Mucosa of rectum (tissue), 2 donors: ENCODE measurements around the gene NDUFS7.
A peak's percentile ranks its signal among the peaks of the same experiment; 100 is the strongest.

Experiments used
- H3K27ac ChIP-seq, 2 donors: one replicate each; pipeline ENCODE4 v1.7.0; 2013; ENCODE audit warnings: inconsistent platforms in 2 of 2, low read depth in 2 of 2, low read length in 2 of 2
- H3K27me3 ChIP-seq, 2 donors: one replicate each; pipeline ENCODE4 v1.7.0; 2013; ENCODE audit warnings: low read length in 2 of 2; ENCODE audit not compliant: control insufficient read depth in 2 of 2, insufficient read depth in 2 of 2
- H3K36me3 ChIP-seq, 2 donors: one replicate each; pipeline ENCODE4 v1.7.0; 2013; ENCODE audit warnings: low read length in 2 of 2; ENCODE audit not compliant: control insufficient read depth in 2 of 2, insufficient read depth in 2 of 2
- H3K4me1 ChIP-seq, 2 donors: one replicate each; pipeline ENCODE4 v1.7.0; 2013; ENCODE audit warnings: low read length in 2 of 2, mild to moderate bottlenecking in 1 of 2; ENCODE audit not compliant: control insufficient read depth in 2 of 2, insufficient read depth in 2 of 2
- H3K4me3 ChIP-seq, 2 donors: one replicate each; pipeline ENCODE4 v1.7.0; 2013; ENCODE audit warnings: low read length in 2 of 2
- H3K9ac ChIP-seq, 2 donors: one replicate each; pipeline ENCODE4 v1.7.0; 2013; ENCODE audit warnings: low read length in 2 of 2, low read depth in 1 of 2, mild to moderate bottlenecking in 1 of 2
- H3K9me3 ChIP-seq, 2 donors: one replicate each; pipeline ENCODE4 v1.7.0; 2013; ENCODE audit warnings: low read length in 2 of 2; ENCODE audit not compliant: control insufficient read depth in 2 of 2
- donor health status: healthy.
- donor health status: Normal muscosa, but diverticular disease.

Gene NDUFS7

GRCh38 chr19:1355568-1356507 is 27.9 kb upstream of the NDUFS7 start:
- H3K4me1 ChIP-seq: peaks cover 10 to 22% of the 10 kb centered on the region in 2 donors
- H3K36me3 ChIP-seq: peaks cover 20 to 23% of the 10 kb centered on the region in 2 donors
- peak overlapping the region; percentile 76 to 92 for H3K4me3 ChIP-seq
- no peaks in the 10 kb centered on the region for H3K9me3 ChIP-seq
- H3K9ac ChIP-seq: peak overlapping the region; percentile 47 to 73
- no peaks in the 10 kb centered on the region for H3K27me3 ChIP-seq
- peak overlapping the region; percentile 46 to 61 for H3K27ac ChIP-seq

- peak overlapping the region; percentile 76 to 92 for H3K4me3 ChIP-seq
Measured at GRCh38 chr19:1356508-1356865, 27.2 kb upstream of the NDUFS7 start.

GRCh38 chr19:1357531-1358109 is 26.1 kb upstream of the NDUFS7 start:
- H3K27me3 ChIP-seq: no peaks in the 10 kb centered on the region
- peaks cover 27 to 28% of the 10 kb centered on the region in 2 donors for H3K36me3 ChIP-seq
- H3K4me3 ChIP-seq: no peak overlapping the region
- peaks cover 10 to 25% of the 10 kb centered on the region in 2 donors for H3K4me1 ChIP-seq
- no peak overlapping the region for H3K27ac ChIP-seq
- H3K9me3 ChIP-seq: no peaks in the 10 kb centered on the region
- H3K9ac ChIP-seq: no peak overlapping the region

More at GRCh38 chr19:1356508-1356865, 27.2 kb upstream of the NDUFS7 start:
- peaks cover 10 to 22% of the 10 kb centered on the region in 2 donors for H3K4me1 ChIP-seq
- H3K9me3 ChIP-seq: no peaks in the 10 kb centered on the region
- H3K27ac ChIP-seq: peak overlapping the region; percentile 31 to 46
- peaks cover 23 to 24% of the 10 kb centered on the region in 2 donors for H3K36me3 ChIP-seq
- no peaks in the 10 kb centered on the region for H3K27me3 ChIP-seq
- H3K9ac ChIP-seq: peak overlapping the region; percentile 18 to 39

DNA sequence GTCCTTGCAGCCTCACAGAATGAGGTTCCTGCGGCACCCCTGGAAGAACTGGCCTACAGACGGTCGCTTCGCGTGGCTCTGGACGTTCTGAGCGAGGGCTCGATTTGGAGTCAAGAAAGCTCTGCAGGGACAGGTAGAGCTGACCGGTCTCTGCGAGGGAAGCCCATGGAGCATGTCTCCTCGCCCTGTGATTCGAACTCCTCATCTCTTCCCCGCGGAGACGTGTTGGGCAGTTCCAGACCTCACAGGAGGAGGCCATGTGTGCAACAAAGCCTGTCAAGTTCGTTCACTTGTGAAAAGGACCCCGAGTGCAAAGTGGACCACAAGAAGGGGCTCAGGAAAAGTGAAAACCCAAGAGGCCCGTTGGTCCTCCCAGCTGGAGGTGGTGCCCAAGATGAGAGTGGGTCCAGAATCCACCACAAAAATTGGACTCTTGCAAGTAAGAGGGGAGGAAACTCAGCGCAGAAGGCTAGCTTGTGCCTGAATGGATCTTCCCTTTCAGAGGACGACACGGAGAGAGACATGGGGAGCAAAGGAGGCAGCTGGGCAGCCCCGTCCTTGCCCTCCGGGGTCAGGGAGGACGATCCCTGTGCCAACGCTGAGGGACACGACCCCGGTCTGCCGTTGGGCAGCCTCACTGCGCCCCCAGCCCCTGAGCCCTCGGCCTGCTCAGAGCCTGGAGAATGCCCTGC is 23.4 kb upstream of the NDUFS7 start:
- H3K9me3 ChIP-seq: no peaks in the 10 kb centered on the region
- no peak overlapping the region for H3K9ac ChIP-seq
- H3K36me3 ChIP-seq: peaks cover 35 to 42% of the 10 kb centered on the region in 2 donors
- H3K4me3 ChIP-seq: no peak overlapping the region
- H3K27ac ChIP-seq: peak overlapping the region; percentile 6 to 40
- H3K27me3 ChIP-seq: no peaks in the 10 kb centered on the region
- H3K4me1 ChIP-seq: peaks cover 10 to 22% of the 10 kb centered on the region in 2 donors

GRCh38 chr19:1360818-1361461 is 22.8 kb upstream of the NDUFS7 start:
- Histone ChIP-seq H3K4me3 (peak overlapping the region in 1 of 2 donors; percentile 1), H3K27ac (peak overlapping the region; percentile 6 to 40), H3K9ac (no peak overlapping the region)

DNA sequence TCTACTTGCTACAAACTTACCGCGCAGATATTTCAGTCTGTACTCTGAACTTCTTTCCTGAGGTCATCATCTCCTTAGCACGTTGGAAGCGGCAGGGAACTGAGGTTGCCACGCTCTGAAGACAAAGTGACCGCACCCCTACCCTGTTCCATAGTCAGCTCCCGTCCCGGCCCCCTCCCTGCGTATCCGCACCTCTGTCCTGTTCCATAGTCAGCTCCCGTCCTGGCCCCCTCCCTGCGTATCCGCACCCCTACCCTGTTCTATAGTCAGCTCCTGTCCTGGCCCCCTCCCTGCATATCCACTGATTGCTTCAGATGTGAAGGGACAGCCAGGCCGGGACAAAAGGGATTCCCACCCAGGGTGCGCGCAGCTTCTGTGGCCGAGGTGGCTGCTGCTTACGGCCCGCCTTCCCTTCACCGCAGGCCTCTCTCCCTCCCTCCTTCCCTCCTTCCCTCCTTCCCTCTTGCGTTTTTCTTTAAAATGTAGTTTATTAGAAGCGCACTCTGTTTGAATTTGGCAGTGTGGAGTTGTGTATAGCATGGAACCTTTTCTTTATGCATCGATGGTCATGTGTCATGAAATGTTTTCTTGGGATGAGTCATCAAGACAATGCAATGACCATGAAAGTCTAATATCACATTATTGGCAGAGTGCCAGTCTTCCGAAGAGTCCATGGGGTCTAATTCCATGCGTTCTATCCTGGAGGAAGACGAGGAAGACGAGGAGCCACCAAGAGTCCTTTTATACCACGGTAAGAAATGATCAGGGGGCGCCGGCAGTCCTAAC is 21.9 kb upstream of the NDUFS7 start:
- Histone ChIP-seq H3K36me3 (peaks cover 40 to 47% of the 10 kb centered on the region in 2 donors), H3K27ac (no peak overlapping the region), H3K9me3 (no peaks in the 10 kb centered on the region), H3K4me3 (no peak overlapping the region), H3K9ac (no peak overlapping the region), H3K4me1 (peaks cover 1 to 9% of the 10 kb centered on the region in 2 donors), H3K27me3 (no peaks in the 10 kb centered on the region)

More at GRCh38 chr19:1360818-1361461, 22.8 kb upstream of the NDUFS7 start:
- Histone ChIP-seq H3K9me3 (no peaks in the 10 kb centered on the region), H3K4me1 (peaks cover 5 to 16% of the 10 kb centered on the region in 2 donors), H3K36me3 (peaks cover 35 to 47% of the 10 kb centered on the region in 2 donors), H3K27me3 (no peaks in the 10 kb centered on the region)

GRCh38 chr19:1362387-1363257 is 21.1 kb upstream of the NDUFS7 start:
- H3K4me1 ChIP-seq: peaks cover 0 to 7% of the 10 kb centered on the region in 2 donors
- H3K9ac ChIP-seq: no peak overlapping the region
- peaks cover 38 to 50% of the 10 kb centered on the region in 2 donors for H3K36me3 ChIP-seq
- no peaks in the 10 kb centered on the region for H3K9me3 ChIP-seq
- no peak overlapping the region for H3K4me3 ChIP-seq
- H3K27ac ChIP-seq: peak overlapping the region in 1 of 2 donors; percentile 2
- no peaks in the 10 kb centered on the region for H3K27me3 ChIP-seq

DNA sequence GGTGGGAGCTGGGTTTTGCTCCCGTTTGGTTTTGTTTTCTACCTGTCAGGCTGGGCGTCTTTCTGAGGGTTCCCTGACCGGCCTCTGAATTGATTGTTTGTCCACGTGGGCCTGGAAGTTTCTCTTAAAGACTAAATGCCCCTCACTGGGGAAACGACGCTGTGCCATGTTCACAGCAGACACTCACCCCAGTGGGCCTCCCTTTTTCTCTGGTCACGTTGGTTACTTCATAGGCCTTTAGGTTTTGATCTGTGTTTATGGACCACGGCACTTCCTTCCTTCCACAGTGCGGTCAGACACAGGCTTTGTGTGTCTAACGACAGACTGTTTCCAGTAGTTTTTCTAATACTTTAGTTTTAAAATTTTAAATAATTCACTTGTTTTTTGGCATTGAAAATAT is 20.1 kb upstream of the NDUFS7 start:
- Histone ChIP-seq H3K4me1 (peaks cover 0 to 7% of the 10 kb centered on the region in 2 donors), H3K27me3 (no peaks in the 10 kb centered on the region), H3K9me3 (no peaks in the 10 kb centered on the region), H3K9ac (no peak overlapping the region), H3K36me3 (peaks cover 32 to 44% of the 10 kb centered on the region in 2 donors), H3K4me3 (no peak overlapping the region), H3K27ac (peak overlapping the region; percentile 2 to 20)
